Thyroid gland (tissue), 4 donors: ENCODE results near the gene GALNS. TPM values are rescaled to one million over a fixed set of nuclear protein-coding genes. Genes with fewer than 3 reads are reported as not detected.
A peak's percentile ranks its signal among the peaks of the same experiment; 100 is the strongest.

Experiments used
- DNase-seq, 2 donors: peaks; one replicate each; pipeline ENCODE4 v3.0.0-alpha.2; 2019
- H3K27ac ChIP-seq, 3 donors: fragments of 200-600 bp; sonication (generic); 1 replicate in 2 of 3; 2 replicates in 1 of 3; pipeline ENCODE4 v1.5.1; 2016 to 2019; ENCODE audit warnings: mild to moderate bottlenecking in 1 of 3, moderate library complexity in 1 of 3
- H3K27me3 ChIP-seq: fragments of 200-600 bp; sonication (generic); one replicate; pipeline ENCODE4 v1.5.1; 2019
- H3K36me3 ChIP-seq, 2 donors: fragments of 200-600 bp; sonication (generic); one replicate each; pipeline ENCODE4 v1.5.1; 2016 to 2019
- H3K4me1 ChIP-seq, 2 donors: fragments of 200-600 bp; sonication (generic); one replicate each; pipeline ENCODE4 v1.5.1; 2017 to 2019
- H3K4me3 ChIP-seq, 3 donors: fragments of 200-600 bp; sonication (generic); replicated peaks in 1 of 3; 1 replicate in 2 of 3; 2 replicates in 1 of 3; pipeline ENCODE4 v1.5.1; 2016; ENCODE audit warnings: mild to moderate bottlenecking in 1 of 3
- H3K9me3 ChIP-seq: fragments of 200-600 bp; sonication (generic); one replicate; pipeline ENCODE4 v1.5.1; 2017
- POLR2A ChIP-seq, 2 donors: fragments of 450-650 bp; IDR thresholded peaks; one replicate each; pipeline ENCODE4 v1.6.1; 2017; ENCODE audit warnings: antibody characterized with exemption in 2 of 2, mild to moderate bottlenecking in 2 of 2, moderate library complexity in 1 of 2
- WGBS, 2 donors: methylation state at CpG; one replicate each; pipeline ENCODE4 v1.1.5; 2017; 5-methylcytosine and 5-hydroxymethylcytosine counted together
- intact Hi-C: fragments of 100-400 bp; cut with DNase I; formaldehyde crosslinking; loops from one replicate; pipeline ENCODE4 v1.15.1; 2023
- total RNA-seq, 4 donors: library from RNA; depleted of rRNA; stranded (reverse); fragments of >200 nt; gene quantifications; one replicate each; pipeline ENCODE4 v1.2.3, GENCODE V29; 2016
- TF ChIP-seq, protein P1 (sequence below), 6 experiments: fragments of 200-600 bp in 3 of 6; fragments of 450-650 bp in 3 of 6; sonication (generic) in 3 of 6; IDR thresholded peaks; one replicate each; pipeline ENCODE4 v1.5.1; 2016 to 2019; ENCODE audit warnings: antibody characterized with exemption in 6 of 6, mild to moderate bottlenecking in 2 of 6, inconsistent platforms in 1 of 6, moderate library complexity in 1 of 6

GALNS gene
- total RNA-seq, 4 donors from 2014 or later = 14.4 to 41.9 (median 33.0) TPM

DNA sequence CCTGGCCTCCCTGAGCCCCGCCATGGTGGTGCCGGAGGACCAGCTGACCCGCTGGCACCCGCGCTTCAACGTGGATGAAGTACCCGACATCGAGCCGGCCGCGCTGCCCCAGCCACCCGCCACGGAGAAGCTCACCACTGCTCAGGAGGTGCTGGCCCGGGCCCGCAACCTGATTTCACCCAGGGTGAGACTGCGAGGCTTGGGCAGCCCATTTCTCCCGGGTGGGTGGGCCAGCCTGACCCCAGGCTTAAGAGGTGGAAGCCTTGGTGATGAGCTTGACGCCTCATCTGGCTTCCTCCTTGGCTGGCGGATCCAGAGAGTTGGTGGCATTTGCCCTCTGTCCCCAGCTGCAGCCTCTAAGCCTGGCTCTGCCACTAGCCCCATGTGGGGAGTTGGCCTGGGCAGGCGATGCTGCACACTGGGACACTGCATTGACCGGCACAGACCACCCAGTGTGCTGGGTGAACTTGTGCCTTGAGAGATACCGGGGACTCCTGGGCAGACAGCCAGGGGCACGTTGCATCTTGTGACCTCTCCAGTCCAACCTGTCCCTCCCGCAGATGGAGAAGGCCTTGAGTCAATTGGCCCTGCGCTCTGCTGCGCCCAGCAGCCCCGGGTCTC lies 50.1 kb downstream of the GALNS start:
- DNase-seq = no peak
- H3K27me3 ChIP-seq = no peaks in the 10 kb centered on the region
- no peak for TF ChIP-seq POLR2A (IDR thresholded peaks at IDR 0.05)
- TF ChIP-seq, protein P1, sequence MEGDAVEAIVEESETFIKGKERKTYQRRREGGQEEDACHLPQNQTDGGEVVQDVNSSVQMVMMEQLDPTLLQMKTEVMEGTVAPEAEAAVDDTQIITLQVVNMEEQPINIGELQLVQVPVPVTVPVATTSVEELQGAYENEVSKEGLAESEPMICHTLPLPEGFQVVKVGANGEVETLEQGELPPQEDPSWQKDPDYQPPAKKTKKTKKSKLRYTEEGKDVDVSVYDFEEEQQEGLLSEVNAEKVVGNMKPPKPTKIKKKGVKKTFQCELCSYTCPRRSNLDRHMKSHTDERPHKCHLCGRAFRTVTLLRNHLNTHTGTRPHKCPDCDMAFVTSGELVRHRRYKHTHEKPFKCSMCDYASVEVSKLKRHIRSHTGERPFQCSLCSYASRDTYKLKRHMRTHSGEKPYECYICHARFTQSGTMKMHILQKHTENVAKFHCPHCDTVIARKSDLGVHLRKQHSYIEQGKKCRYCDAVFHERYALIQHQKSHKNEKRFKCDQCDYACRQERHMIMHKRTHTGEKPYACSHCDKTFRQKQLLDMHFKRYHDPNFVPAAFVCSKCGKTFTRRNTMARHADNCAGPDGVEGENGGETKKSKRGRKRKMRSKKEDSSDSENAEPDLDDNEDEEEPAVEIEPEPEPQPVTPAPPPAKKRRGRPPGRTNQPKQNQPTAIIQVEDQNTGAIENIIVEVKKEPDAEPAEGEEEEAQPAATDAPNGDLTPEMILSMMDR (IDR thresholded peaks at IDR 0.05) = no peak
- WGBS, 2 donors = 73% methylated on average over 3 of the region's 27 CpGs; no CpG with 5 or more reads in 1 of the 2 donors
- peaks cover 27 to 36% of the 10 kb centered on the region in 2 donors for H3K4me1 ChIP-seq
- no peaks in the 10 kb centered on the region for H3K9me3 ChIP-seq
- H3K27ac ChIP-seq = no peak overlapping the region
- H3K36me3 ChIP-seq = peaks cover 0 to 11% of the 10 kb centered on the region in 2 donors
- intact Hi-C loops = loop anchor here (5.0 kb wide), 1 partner anchor 361 kb away; no protein-coding TSS in a partner anchor
- no peak overlapping the region for H3K4me3 ChIP-seq

DNA sequence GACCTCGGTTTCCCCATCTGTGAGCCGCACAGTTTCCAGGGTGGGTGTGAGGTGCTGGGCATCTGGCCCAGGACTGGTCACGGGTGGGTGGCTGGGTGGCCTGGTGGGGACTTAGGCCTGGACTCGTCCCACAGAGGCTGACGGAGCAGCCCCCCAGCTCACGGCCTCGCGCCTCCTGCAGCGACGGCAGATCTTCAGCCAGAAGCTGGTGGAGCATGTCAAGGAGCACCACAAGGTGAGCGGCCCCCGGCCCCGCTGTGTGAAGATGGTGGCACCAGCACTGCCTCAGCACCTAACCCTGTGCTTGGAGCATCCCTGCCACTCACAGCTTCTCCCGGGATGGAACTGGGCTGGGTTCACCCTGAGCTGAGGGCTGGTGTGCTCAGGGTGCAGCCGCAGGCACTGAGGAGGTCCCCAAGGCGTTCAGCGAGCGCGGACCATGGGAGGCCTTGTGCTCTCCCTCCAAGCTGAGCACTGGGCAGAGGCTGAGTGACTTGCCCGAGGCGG lies 50.8 kb downstream of the GALNS start:
- intact Hi-C loops = loop anchor here (5.0 kb wide), 1 partner anchor 361 kb away; no protein-coding TSS in a partner anchor
- Histone ChIP-seq H3K4me3 (no peak overlapping the region), H3K27ac (no peak overlapping the region), H3K27me3 (no peaks in the 10 kb centered on the region), H3K36me3 (peaks cover 0 to 11% of the 10 kb centered on the region in 2 donors), H3K4me1 (peaks cover 24 to 34% of the 10 kb centered on the region in 2 donors), H3K9me3 (no peaks in the 10 kb centered on the region)
- TF ChIP-seq, protein P1 (IDR thresholded peaks at IDR 0.05) = no peak
- WGBS, 2 donors = no CpG with 5 or more reads among the region's 21 CpGs
- DNase-seq = no peak

- no peak overlapping the region for H3K4me3 ChIP-seq
- H3K36me3 ChIP-seq = peaks cover 0 to 11% of the 10 kb centered on the region in 2 donors
- intact Hi-C loops = loop anchor here (5.0 kb wide), 1 partner anchor 362 kb away; no protein-coding TSS in a partner anchor
- 88 to 91% methylated on average over 10 to 12 of the region's 22 CpGs for WGBS, 2 donors
- peaks cover 18 to 28% of the 10 kb centered on the region in 2 donors for H3K4me1 ChIP-seq
- no peak for DNase-seq
- H3K9me3 ChIP-seq = no peaks in the 10 kb centered on the region
- H3K27ac ChIP-seq = no peak overlapping the region
- H3K27me3 ChIP-seq = no peaks in the 10 kb centered on the region
- TF ChIP-seq POLR2A (IDR thresholded peaks at IDR 0.05) = no peak
- TF ChIP-seq, protein P1 (IDR thresholded peaks at IDR 0.05) = no peak
Observed at GRCh38 chr16:88805340-88805715, 51.4 kb downstream of the GALNS start.

GRCh38 chr16:88804552-88805339 lies 52.0 kb downstream of the GALNS start:
- H3K4me3 ChIP-seq = no peak overlapping the region
- peak; percentile 35 to 55 for DNase-seq
- TF ChIP-seq POLR2A (IDR thresholded peaks at IDR 0.05) = no peak
- TF ChIP-seq, protein P1 (IDR thresholded peaks at IDR 0.05) = no peak

More at GRCh38 chr16:88804552-88805339, 52.0 kb downstream of the GALNS start:
- Histone ChIP-seq H3K36me3 (peaks cover 0 to 9% of the 10 kb centered on the region in 2 donors), H3K4me1 (peaks cover 14 to 22% of the 10 kb centered on the region in 2 donors), H3K9me3 (no peaks in the 10 kb centered on the region), H3K27ac (no peak overlapping the region), H3K27me3 (no peaks in the 10 kb centered on the region)
- intact Hi-C loops = loop anchor here (5.0 kb wide), 1 partner anchor 363 kb away; no protein-coding TSS in a partner anchor
- 9 to 24% methylated on average over 6 to 15 of the region's 39 CpGs for WGBS, 2 donors
